GM10847 (cell line): ENCODE measurements around the gene CIB4.

Source experiments
- POLR2A ChIP-seq: IDR thresholded peaks from 2 replicates; pipeline ENCODE4 v1.6.1; 2011; ENCODE audit not compliant: insufficient read length; ENCODE audit errors: extremely low read depth

CIB4 gene

DNA sequence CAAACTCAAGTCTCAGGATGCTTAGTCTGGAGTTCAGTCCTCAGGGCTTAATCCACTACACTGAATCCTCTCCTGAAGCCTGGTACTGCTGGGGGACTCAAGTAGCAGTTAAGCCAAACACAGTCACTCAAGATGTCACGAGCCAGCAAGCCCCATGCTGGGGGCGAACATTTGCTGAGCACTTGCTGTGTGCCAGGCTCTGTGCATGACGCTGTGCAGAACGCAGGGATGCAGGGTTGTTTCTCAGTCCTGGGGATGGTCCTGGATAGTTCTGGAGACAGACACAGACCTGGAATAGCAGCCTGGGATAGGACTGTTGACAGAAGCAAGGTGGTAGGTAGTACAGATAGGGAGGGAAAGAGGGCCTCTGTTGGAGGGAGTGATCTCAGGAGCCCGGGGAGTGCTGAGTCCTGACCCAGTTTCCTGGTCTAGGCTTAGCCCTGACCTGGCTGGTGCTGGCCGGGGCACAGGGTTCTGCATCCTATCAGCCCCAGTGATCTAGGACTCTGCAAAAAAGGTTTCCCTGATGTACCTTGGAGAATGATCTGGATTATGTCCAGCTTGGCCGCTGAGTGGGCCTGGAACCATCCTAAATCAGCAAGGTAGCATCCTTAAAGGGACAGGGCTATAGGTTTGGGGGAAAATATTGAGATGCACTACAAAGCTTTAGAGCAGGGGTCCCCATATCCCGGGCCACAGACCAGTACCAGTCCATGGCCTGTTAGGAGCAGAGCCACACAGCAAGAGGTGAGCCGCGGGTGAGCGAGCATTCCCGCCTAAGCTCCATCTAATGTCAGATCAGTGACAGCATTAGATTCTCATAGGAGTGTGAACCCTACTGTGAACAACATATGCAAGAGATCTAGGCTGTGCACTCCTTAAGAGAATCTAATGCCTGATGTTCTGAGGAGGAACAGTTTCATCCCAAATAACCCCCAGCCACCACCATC lies 108.6 kb downstream of the CIB4 start:
- no peak for TF ChIP-seq POLR2A
